Stimulated activated CD4-positive, alpha-beta T cell treated with anti-CD3 and anti-CD28 coated beads, Interleukin-12 subunit alpha, Interleukin-12 subunit beta, amount 100 ng/mL, for 24 hours (primary cell): ENCODE data around the gene EGFL6.
A peak's percentile ranks its signal among the peaks of the same experiment; 100 is the strongest.
"Not testable (repeated sequence)": the region's sequence is repeated elsewhere in the genome, so short reads cannot be mapped to it uniquely, and the experiment has no call there.

Experiments used
- DNase-seq, 2 experiments: peaks; one replicate each; pipeline ENCODE4 v3.0.0-alpha.2; 2020; ENCODE audit warnings: low read depth in 2 of 2

Gene EGFL6

GRCh38 chrX:13652850-13653693 lies 83.7 kb downstream of the EGFL6 start, which contains the start of gene TCEANC:
TCEANC (plus strand) TSS chrX:13653141; CDS start chrX:13662509, 9,368 bp downstream.
- DNase-seq, result peak; percentile 77 to 79

- no peak for DNase-seq
These were observed 84.7 kb downstream of the EGFL6 start for GRCh38 chrX:13654116-13654515.

GRCh38 chrX:13655674-13656073 lies 86.3 kb downstream of the EGFL6 start:
- no peak for DNase-seq

- no peak for DNase-seq
These were observed 89.2 kb downstream of the EGFL6 start for GRCh38 chrX:13658602-13659001.

GRCh38 chrX:13659063-13659462 lies 89.7 kb downstream of the EGFL6 start:
- DNase-seq, result no peak

GRCh38 chrX:13661735-13662288 lies 92.4 kb downstream of the EGFL6 start:
- no peak for DNase-seq

GRCh38 chrX:13662355-13662791 lies 93.0 kb downstream of the EGFL6 start:
- no peak for DNase-seq

- DNase-seq, result no peak
These were observed 94.6 kb downstream of the EGFL6 start for GRCh38 chrX:13664020-13664419.

GRCh38 chrX:13666836-13667235 lies 97.4 kb downstream of the EGFL6 start:
- DNase-seq, result no peak

- DNase-seq, result no peak
These were observed 98.5 kb downstream of the EGFL6 start for GRCh38 chrX:13667919-13668318.

- DNase-seq, result peak in 1 of 2 experiments; percentile 33
These were observed 99.9 kb downstream of the EGFL6 start for GRCh38 chrX:13669246-13669737.

GRCh38 chrX:13669755-13670154 lies 100.4 kb downstream of the EGFL6 start:
- not testable (repeated sequence) for DNase-seq

- no peak for DNase-seq
These were observed 100.8 kb downstream of the EGFL6 start for GRCh38 chrX:13670197-13670596.

GRCh38 chrX:13673016-13673415 lies 103.6 kb downstream of the EGFL6 start:
- no peak for DNase-seq

- no peak for DNase-seq
These were observed 107.5 kb downstream of the EGFL6 start for GRCh38 chrX:13676885-13677284.

- DNase-seq, result not testable (repeated sequence)
These were observed 110.3 kb downstream of the EGFL6 start for GRCh38 chrX:13679700-13680099.

- no peak for DNase-seq
These were observed 112.2 kb downstream of the EGFL6 start for GRCh38 chrX:13681595-13681994.
